Measurements from ENCODE around the gene ARHGAP26.

ARHGAP26 gene

GRCh38 chr5:143222287-143223231, 452.4 kb downstream of the ARHGAP26 start:
- in situ Hi-C loops (cut with HindIII; ENCODE audit: low sequenced_read_pairs): no loop called here

DNA sequence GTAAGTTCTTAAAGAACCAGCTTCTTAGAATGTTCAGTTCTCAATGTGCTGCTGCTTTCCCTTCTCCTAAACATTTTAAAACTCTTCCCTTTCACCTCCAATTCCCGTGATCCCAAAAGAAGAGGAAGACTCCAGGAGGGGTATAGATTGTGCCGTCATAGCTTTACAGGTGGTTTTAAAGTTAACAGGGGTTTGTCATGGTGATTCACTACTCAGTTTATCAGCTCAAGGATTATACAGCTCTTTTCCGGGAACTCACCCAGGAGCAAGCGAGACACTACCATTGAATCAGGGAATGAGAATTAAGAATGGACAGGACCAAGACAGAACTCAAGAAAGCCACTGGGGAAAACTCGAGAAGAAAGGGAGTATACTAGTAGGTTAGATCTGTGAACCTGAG, 454.5 kb downstream of the ARHGAP26 start:
- in situ Hi-C loops (cut with HindIII; ENCODE audit: low sequenced_read_pairs): no loop called here

GRCh38 chr5:143225511-143225910, 455.3 kb downstream of the ARHGAP26 start:
- in situ Hi-C loops (cut with HindIII; ENCODE audit: low sequenced_read_pairs): no loop called here

GRCh38 chr5:143226361-143226760, 456.2 kb downstream of the ARHGAP26 start:
- in situ Hi-C loops (cut with HindIII; ENCODE audit: low sequenced_read_pairs): no loop called here

DNA sequence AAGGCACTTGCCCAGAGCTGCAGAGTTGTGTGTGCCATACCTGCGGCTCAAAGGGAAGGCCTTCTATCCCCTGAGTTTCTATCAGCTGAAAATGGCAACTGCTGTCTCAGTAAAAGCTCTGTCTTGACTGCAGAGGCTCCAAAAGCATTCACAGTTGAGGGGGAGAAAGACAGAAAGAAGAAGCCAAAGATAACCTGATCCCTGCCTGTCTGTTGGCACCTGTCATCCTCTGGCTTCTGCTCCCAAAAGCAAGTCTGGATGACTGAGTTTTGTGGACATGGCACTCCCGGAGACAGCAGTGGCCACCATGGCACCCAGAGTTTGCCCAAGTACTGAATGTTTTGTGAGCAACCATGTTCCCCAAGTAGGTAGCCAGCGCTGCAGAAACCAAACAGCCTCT, 456.7 kb downstream of the ARHGAP26 start:
- in situ Hi-C loops (cut with HindIII; ENCODE audit: low sequenced_read_pairs): no loop called here

- in situ Hi-C loops (cut with HindIII; ENCODE audit: low sequenced_read_pairs): no loop called here
Observed at GRCh38 chr5:143227301-143227700, 457.1 kb downstream of the ARHGAP26 start.

- in situ Hi-C loops (cut with HindIII; ENCODE audit: low sequenced_read_pairs): no loop called here
Observed at GRCh38 chr5:143228597-143229293, 458.6 kb downstream of the ARHGAP26 start.

DNA sequence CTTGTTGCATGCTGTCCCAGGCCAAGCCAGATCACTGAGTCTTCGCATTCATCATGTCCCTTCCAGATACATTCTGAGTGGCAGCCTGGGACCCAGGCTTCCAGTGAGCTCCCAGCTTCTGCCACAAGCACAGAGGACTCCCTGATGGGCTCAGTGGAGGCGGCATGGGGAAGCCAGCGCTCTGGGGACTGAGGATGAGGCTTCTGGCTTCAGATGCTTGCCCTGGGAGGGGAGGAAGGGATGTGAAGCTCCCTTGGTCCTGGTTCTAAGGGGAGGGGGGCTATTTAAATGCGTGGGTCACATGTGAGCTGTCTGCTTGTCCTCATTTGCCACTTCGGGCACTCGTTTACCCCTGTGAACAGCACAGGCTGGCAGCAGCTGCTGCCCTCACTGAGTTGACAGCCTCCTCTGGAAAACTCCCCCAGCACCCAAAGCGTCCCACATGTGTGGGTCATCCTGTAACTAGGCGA, 459.3 kb downstream of the ARHGAP26 start:
- in situ Hi-C loops (cut with HindIII; ENCODE audit: low sequenced_read_pairs): no loop called here

DNA sequence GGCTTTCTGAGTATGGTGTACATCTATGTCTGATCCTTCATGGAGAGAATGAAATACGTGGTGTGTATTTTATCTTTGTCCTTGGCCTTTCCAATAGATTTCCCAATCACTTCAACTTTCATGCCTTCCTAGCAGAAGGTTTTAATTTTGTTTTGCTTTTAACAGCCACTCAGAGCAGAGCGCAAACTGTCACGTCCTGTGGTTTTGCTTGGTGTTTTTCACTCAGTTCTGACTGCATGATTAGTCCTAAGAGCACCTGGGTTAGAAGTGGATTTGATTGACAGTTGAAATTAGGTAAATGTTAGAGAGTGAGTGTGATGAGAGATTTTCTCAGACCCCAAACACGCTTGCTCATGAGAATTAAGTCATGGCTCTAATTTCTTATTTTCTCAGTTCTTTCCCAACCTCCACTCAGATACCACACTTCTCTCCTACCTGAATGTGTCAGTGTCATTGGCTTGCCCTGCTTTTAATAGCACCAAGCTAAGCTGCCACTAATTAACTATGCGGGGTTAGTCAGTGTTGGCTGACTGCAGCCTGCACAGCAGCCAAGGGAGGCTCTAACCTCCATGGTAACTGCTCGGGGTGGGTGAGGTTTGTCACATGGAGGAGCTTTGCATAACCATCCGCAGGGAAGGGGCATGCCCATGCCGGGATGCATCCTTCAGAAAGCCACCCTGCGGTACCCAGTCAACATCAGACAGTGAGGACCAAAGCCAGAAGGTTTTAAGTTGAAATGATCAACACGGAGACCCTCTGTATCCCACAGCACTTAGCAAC, 459.9 kb downstream of the ARHGAP26 start:
- in situ Hi-C loops (cut with HindIII; ENCODE audit: low sequenced_read_pairs): no loop called here

DNA sequence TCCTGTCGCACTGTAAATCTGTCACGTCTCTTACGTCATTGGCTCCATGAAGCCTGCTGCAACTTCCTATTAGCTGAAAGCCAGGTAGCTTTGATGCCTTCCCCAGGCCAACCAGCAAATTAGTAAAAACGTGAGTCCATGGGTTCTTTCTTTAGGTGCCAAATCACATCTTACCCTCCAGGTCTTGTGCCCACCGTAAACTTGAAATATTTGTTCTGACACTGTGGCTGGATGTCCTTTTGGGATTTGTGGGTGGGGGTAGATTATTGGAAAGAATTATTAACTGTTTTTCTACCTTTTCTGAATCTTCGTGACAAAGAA, 460.5 kb downstream of the ARHGAP26 start:
- in situ Hi-C loops (cut with HindIII; ENCODE audit: low sequenced_read_pairs): no loop called here

DNA sequence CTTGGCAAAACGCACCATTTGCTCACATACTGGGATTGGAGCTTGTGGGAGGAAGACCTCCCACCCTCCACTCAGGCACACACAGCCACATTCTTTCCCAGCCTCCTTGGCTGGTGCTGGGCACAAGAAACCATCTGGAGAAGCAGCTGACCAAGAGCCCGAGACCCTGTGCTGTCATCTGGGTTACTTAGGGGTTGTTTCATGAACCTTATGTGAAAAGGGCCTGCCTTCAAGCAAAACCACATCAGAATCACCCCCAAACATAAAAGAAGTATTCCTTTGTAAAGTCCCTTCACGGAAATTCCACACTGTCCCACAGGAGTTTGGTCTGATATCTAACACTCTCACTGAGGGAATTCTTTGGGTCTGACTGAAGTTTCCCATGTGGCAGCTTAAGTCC, 461.2 kb downstream of the ARHGAP26 start:
- in situ Hi-C loops (cut with HindIII; ENCODE audit: low sequenced_read_pairs): no loop called here

- in situ Hi-C loops (cut with HindIII; ENCODE audit: low sequenced_read_pairs): no loop called here
Observed at GRCh38 chr5:143231973-143232812, 462.0 kb downstream of the ARHGAP26 start.

- in situ Hi-C loops (cut with HindIII; ENCODE audit: low sequenced_read_pairs): no loop called here
Observed at GRCh38 chr5:143233031-143233430, 462.9 kb downstream of the ARHGAP26 start.

GRCh38 chr5:143234162-143234842, 464.1 kb downstream of the ARHGAP26 start:
- in situ Hi-C loops (cut with HindIII; ENCODE audit: low sequenced_read_pairs): no loop called here

DNA sequence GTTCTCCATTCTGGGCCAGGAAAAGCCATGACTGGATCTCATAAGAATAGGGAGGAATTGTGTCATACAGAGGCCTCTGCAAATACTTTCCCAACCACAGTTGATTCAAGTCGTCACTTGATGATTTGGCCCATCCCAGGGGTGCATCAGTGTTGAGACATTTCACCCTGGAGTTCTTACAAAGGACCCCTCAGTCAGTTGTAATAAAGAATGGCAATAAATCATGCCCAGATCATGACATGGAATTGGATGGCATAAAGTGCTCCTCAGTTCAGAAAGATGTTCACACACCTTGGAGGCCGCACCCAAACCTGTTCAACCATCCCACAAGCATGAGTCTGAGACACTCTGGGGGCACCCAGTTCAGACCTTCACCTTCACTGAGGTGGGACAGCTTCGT, 465.2 kb downstream of the ARHGAP26 start:
- in situ Hi-C loops (cut with HindIII; ENCODE audit: low sequenced_read_pairs): no loop called here

GRCh38 chr5:143236682-143237081, 466.5 kb downstream of the ARHGAP26 start:
- in situ Hi-C loops (cut with HindIII; ENCODE audit: low sequenced_read_pairs): no loop called here

DNA sequence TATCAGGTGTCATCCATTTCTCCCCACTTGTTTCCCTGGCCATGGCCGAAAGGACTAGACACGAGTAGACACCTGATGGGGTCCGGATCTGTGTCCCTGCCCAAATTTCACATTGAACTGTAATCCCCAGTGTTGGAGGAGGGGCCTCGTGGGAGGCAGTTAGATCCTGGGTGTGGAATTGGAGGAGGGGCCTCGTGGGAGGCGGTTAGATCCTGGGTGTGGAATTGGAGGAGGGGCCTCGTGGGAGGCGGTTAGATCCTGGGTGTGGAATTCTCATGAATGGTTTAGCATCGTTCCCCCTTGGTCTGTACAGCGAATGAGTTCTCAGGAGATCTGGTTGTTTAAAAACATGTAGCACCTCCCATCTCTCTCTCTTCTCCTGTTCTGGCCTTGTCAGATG, 467.5 kb downstream of the ARHGAP26 start:
- in situ Hi-C loops (cut with HindIII; ENCODE audit: low sequenced_read_pairs): no loop called here

DNA sequence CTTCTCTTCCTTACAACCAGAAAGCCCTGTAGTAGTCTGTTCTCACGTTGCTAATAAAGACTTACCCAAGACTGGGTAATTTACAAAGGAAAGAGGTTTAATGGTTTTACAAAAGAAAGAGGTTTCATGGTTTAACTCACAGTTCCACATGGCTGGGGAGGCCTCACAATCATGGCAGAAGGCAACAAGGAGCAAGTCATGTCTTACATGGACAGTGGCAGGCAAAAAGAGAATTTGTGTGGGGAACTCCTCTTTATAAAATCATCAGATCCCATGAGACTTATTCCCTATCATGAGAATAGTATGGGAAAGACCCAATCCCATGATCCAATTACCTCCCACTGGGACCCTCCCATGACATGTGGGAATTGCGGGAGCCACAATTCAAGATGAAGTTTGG, 468.4 kb downstream of the ARHGAP26 start:
- in situ Hi-C loops (cut with HindIII; ENCODE audit: low sequenced_read_pairs): no loop called here

- in situ Hi-C loops (cut with HindIII; ENCODE audit: low sequenced_read_pairs): no loop called here
Observed at GRCh38 chr5:143239882-143240518, 469.8 kb downstream of the ARHGAP26 start.

Measured in endothelial cell of hepatic sinusoid (primary cell).